SK-N-SH (cell line): ENCODE results near the gene ZNF23. TPM values are rescaled to one million over a fixed set of nuclear protein-coding genes. Genes with fewer than 3 reads are reported as not detected.

Source experiments
- CTCF ChIA-PET: fragments of 300-600, 350-600 bp; formaldehyde crosslinking; extraction: SDS; loops from one replicate; lab custom pipeline; 2021; lab: Yijun Ruan, JAX
- POLR2A ChIA-PET: fragments of 350-600 bp; sonication (Branson Sonifier 250); formaldehyde crosslinking; extraction: SDS; loops from one replicate; lab custom pipeline; 2020; ENCODE audit warnings: antibody characterized with exemption, inconsistent platforms; lab: Yijun Ruan, JAX
- DNase-seq: peaks from one replicate; pipeline ENCODE4 v3.0.0; 2012
- H2AFZ ChIP-seq: fragments of 200-600 bp; sonication (generic); 2 replicates; pipeline ENCODE4 v1.8.1; 2016; ENCODE audit warnings: antibody characterized with exemption, mild to moderate bottlenecking, low read depth
- H3F3A ChIP-seq: fragments of 200-600 bp; sonication (generic); replicated peaks from 2 replicates; pipeline ENCODE3; 2016; ENCODE audit warnings: antibody characterized with exemption, mild to moderate bottlenecking; ENCODE audit not compliant: insufficient read depth
- H3K27ac ChIP-seq, 2 experiments: fragments of 200-500 bp in 1 of 2; fragments of 200-600 bp in 1 of 2; sonication (Bioruptor generic) in 1 of 2; sonication (generic), shearing (Covaris generic) in 1 of 2; 2 replicates each; pipeline versions ENCODE4 v1.5.1 to v1.6.1; 2014 to 2016; ENCODE audit warnings: low read depth in 2 of 2, inconsistent platforms in 1 of 2, low read length in 1 of 2, mild to moderate bottlenecking in 1 of 2, mixed read lengths in 1 of 2
- H3K27me3 ChIP-seq: fragments of 200-600 bp; sonication (generic), shearing (Covaris generic); 2 replicates; pipeline ENCODE4 v1.6.1; 2016; ENCODE audit warnings: mixed run types; ENCODE audit not compliant: insufficient read depth
- H3K36me3 ChIP-seq, 2 experiments: fragments of 200-500 bp in 1 of 2; fragments of 200-600 bp in 1 of 2; sonication (Bioruptor generic) in 1 of 2; sonication (generic) in 1 of 2; replicated peaks in 1 of 2; 2 replicates each; pipeline versions ENCODE3 to v1.5.1; 2014 to 2016; ENCODE audit warnings: low read length in 1 of 2, mild to moderate bottlenecking in 1 of 2; ENCODE audit not compliant: insufficient read depth in 2 of 2, control insufficient read depth in 1 of 2
- H3K4me1 ChIP-seq, 2 experiments: fragments of 200-500 bp in 1 of 2; fragments of 200-600 bp in 1 of 2; sonication (Bioruptor generic) in 1 of 2; sonication (generic), shearing (Covaris generic) in 1 of 2; 2 replicates each; pipeline versions ENCODE4 v1.5.1 to v1.6.1; 2014 to 2016; ENCODE audit warnings: low read depth in 1 of 2, low read length in 1 of 2, mixed run types in 1 of 2; ENCODE audit not compliant: insufficient read depth in 2 of 2, control insufficient read depth in 1 of 2
- H3K4me2 ChIP-seq: fragments of 200-600 bp; sonication (generic), shearing (Covaris generic); 2 replicates; pipeline ENCODE4 v1.6.1; 2017; ENCODE audit warnings: mixed run types
- H3K4me3 ChIP-seq, 2 experiments: fragments of 200-500 bp in 1 of 2; fragments of 200-600 bp in 1 of 2; sonication (Bioruptor generic) in 1 of 2; sonication (generic), shearing (Covaris generic) in 1 of 2; 2 replicates each; pipeline versions ENCODE4 v1.5.1 to v1.8.1; 2014 to 2016; ENCODE audit warnings: low read depth in 2 of 2, inconsistent platforms in 1 of 2, low read length in 1 of 2, mild to moderate bottlenecking in 1 of 2, mixed read lengths in 1 of 2, moderate library complexity in 1 of 2
- H3K79me2 ChIP-seq: fragments of 200-600 bp; sonication (generic); 2 replicates; pipeline ENCODE4 v1.8.1; 2017; ENCODE audit warnings: mild to moderate bottlenecking; ENCODE audit not compliant: insufficient read depth
- H3K9ac ChIP-seq: fragments of 200-600 bp; sonication (generic); 2 replicates; pipeline ENCODE4 v1.6.1; 2017; ENCODE audit warnings: mixed run types
- H3K9me2 ChIP-seq: fragments of 200-600 bp; sonication (generic); 2 replicates; pipeline ENCODE4 v1.6.1; 2017; ENCODE audit warnings: mixed run types
- H3K9me3 ChIP-seq: fragments of 200-600 bp; sonication (generic); 2 replicates; pipeline ENCODE4 v1.6.1; 2017; ENCODE audit warnings: mixed run types, mild to moderate bottlenecking, moderate library complexity
- H4K20me1 ChIP-seq: fragments of 200-600 bp; sonication (generic); 2 replicates; pipeline ENCODE4 v1.6.1; 2017; ENCODE audit warnings: mild to moderate bottlenecking, mixed run types; ENCODE audit not compliant: insufficient read depth
- ELF1 ChIP-seq: IDR thresholded peaks from 2 replicates; pipeline ENCODE4 v1.4.0; 2012
- EZH2phosphoT487 ChIP-seq: fragments of 200-600 bp; sonication (generic); IDR thresholded peaks from 2 replicates; pipeline ENCODE4 v1.6.1; 2017; ENCODE audit warnings: low read depth, mixed run types, mild to moderate bottlenecking, antibody characterized with exemption, moderate library complexity, borderline replicate concordance
- FOSL2 ChIP-seq: IDR thresholded peaks from 2 replicates; pipeline ENCODE4 v1.4.0; 2012; ENCODE audit warnings: low read depth, mild to moderate bottlenecking, moderate library complexity, borderline replicate concordance
- FOXM1 ChIP-seq: IDR thresholded peaks from 2 replicates; pipeline ENCODE4 v1.4.0; 2012; ENCODE audit warnings: low read depth, mild to moderate bottlenecking
- GABPA ChIP-seq: IDR thresholded peaks from 2 replicates; pipeline ENCODE4 v1.4.0; 2012; ENCODE audit warnings: low read depth, mild to moderate bottlenecking
- GATA2 ChIP-seq: sonication (generic); formaldehyde crosslinking; IDR thresholded peaks from 2 replicates; pipeline ENCODE4 v1.5.0; 2020; ENCODE audit warnings: mild to moderate bottlenecking, missing genetic modification reagents
- JUND ChIP-seq: IDR thresholded peaks from 2 replicates; pipeline ENCODE4 v1.4.0; 2012
- MEF2A ChIP-seq: IDR thresholded peaks from 2 replicates; pipeline ENCODE4 v1.4.0; 2012; ENCODE audit warnings: low read depth, borderline replicate concordance
- NFIC ChIP-seq: IDR thresholded peaks from 2 replicates; pipeline ENCODE4 v1.4.0; 2012; ENCODE audit warnings: borderline replicate concordance
- RAD21 ChIP-seq: IDR thresholded peaks from 2 replicates; pipeline ENCODE4 v1.6.1; 2012; ENCODE audit warnings: mild to moderate bottlenecking, low read length
- RCOR1 ChIP-seq: fragments of 150-350 bp; IDR thresholded peaks from 2 replicates; pipeline ENCODE4 v1.6.1; 2017; ENCODE audit warnings: antibody characterized with exemption, low read length
- SIN3A ChIP-seq: IDR thresholded peaks from 2 replicates; pipeline ENCODE4 v1.6.1; 2012; ENCODE audit warnings: low read depth, mild to moderate bottlenecking, low read length, moderate library complexity, borderline replicate concordance
- SMC3 ChIP-seq: IDR thresholded peaks from 2 replicates; pipeline ENCODE4 v1.6.1; 2012; ENCODE audit warnings: low read depth, low read length, improper control_type of control experiment
- TEAD4 ChIP-seq: IDR thresholded peaks from 2 replicates; pipeline ENCODE4 v1.4.0; 2012; ENCODE audit warnings: mild to moderate bottlenecking, borderline replicate concordance; ENCODE audit not compliant: insufficient read depth
- ZBTB33 ChIP-seq: IDR thresholded peaks from 2 replicates; pipeline ENCODE4 v1.4.0; 2012; ENCODE audit warnings: low read depth, borderline replicate concordance
- WGBS: methylation state at CpG from one replicate; pipeline ENCODE4 v1.1.6; 2017; ENCODE audit warnings: low lambda C conversion rate; 5-methylcytosine and 5-hydroxymethylcytosine counted together
- polyA plus RNA-seq, 3 experiments: library from polyadenylated mRNA; depleted of rRNA; stranded (reverse); fragments of >200 nt; gene quantifications; 2 replicates each; pipeline ENCODE4 v1.2.3, GENCODE V29; 2012
- TF ChIP-seq, protein P1 (sequence below): IDR thresholded peaks from 2 replicates; pipeline ENCODE4 v1.4.0; 2012; ENCODE audit warnings: low read depth, borderline replicate concordance

The ZNF23 gene
- polyA plus RNA-seq, 1 of the 3 experiments (the other 2 are of a cell fraction) = 7.3 TPM

- WGBS = 46% methylated on average over 3 of the region's 3 CpGs
- no peak for TF ChIP-seq FOSL2
- TF ChIP-seq NFIC = no peak
- TF ChIP-seq FOXM1 = no peak
- no peak for TF ChIP-seq ZBTB33
- TF ChIP-seq ELF1 = no peak
- no peak for TF ChIP-seq JUND
- no peak for TF ChIP-seq MEF2A
- no peak for TF ChIP-seq EZH2phosphoT487
Measured at GRCh38 chr16:71493213-71493612, 31.2 kb upstream of the ZNF23 start.

DNA sequence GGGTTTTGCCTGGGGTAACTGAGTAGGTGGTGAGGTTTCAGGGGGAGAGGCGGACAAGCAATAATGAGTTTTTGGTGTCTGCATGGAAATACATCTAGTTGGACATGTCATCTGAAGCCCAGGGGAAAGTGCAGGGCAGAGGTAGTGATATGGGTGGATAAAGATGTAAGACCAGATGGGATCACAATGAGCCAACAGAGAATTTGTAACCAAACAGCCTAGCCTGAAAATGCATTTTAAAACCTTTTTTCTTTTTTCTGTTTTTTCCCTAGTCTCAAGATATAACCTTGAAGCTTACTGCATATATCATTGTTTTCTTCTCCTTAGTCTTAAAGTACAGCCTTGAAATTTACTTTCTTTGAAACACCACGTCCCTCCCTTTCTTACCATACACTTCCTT, 30.7 kb upstream of the ZNF23 start:
- DNase-seq = no peak
- TF ChIP-seq SMC3 (no peak), SIN3A (no peak), EZH2phosphoT487 (no peak), GABPA (no peak), RCOR1 (no peak), GATA2 (no peak), RAD21 (no peak), ELF1 (no peak), TEAD4 (no peak)
- TF ChIP-seq, protein P1, sequence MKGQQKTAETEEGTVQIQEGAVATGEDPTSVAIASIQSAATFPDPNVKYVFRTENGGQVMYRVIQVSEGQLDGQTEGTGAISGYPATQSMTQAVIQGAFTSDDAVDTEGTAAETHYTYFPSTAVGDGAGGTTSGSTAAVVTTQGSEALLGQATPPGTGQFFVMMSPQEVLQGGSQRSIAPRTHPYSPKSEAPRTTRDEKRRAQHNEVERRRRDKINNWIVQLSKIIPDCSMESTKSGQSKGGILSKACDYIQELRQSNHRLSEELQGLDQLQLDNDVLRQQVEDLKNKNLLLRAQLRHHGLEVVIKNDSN = no peak
- no peak overlapping the region for H3K4me2 ChIP-seq
- no peaks in the 10 kb centered on the region for H3F3A ChIP-seq
- ChIA-PET CTCF (interaction anchor here (5.9 kb wide), 1 partner anchor 81 kb away, joined by 45 read pairs; no protein-coding TSS in a partner anchor), POLR2A (no interaction called here)
- H3K27me3 ChIP-seq = no peaks in the 10 kb centered on the region
- no peak overlapping the region for H3K4me3 ChIP-seq
- H3K79me2 ChIP-seq = no peaks in the 10 kb centered on the region
- no peaks in the 10 kb centered on the region for H3K36me3 ChIP-seq
- H3K27ac ChIP-seq = no peak overlapping the region
- no peaks in the 10 kb centered on the region for H4K20me1 ChIP-seq
- no peaks in the 10 kb centered on the region for H3K9me2 ChIP-seq
- WGBS = 34% methylated on average over 2 of the region's 2 CpGs
- H3K9ac ChIP-seq = no peak overlapping the region
- no peak overlapping the region for H2AFZ ChIP-seq
- H3K4me1 ChIP-seq = no peaks in the 10 kb centered on the region
- no peaks in the 10 kb centered on the region for H3K9me3 ChIP-seq

More at GRCh38 chr16:71493213-71493612, 31.2 kb upstream of the ZNF23 start:
- no peaks in the 10 kb centered on the region for H3F3A ChIP-seq
- H3K4me1 ChIP-seq = no peaks in the 10 kb centered on the region
- no peaks in the 10 kb centered on the region for H3K9me3 ChIP-seq
- no peaks in the 10 kb centered on the region for H3K27me3 ChIP-seq
- no peak overlapping the region for H3K4me3 ChIP-seq
- CTCF ChIA-PET = interaction anchor here (0.8 to 5.9 kb wide), 3 partner anchors 8 to 82 kb away, joined by 3 to 45 read pairs (median 4); no protein-coding TSS in a partner anchor
- H3K27ac ChIP-seq = no peak overlapping the region
- H3K9ac ChIP-seq = no peak overlapping the region
- H3K36me3 ChIP-seq = no peaks in the 10 kb centered on the region
- H3K79me2 ChIP-seq = no peaks in the 10 kb centered on the region
- no peaks in the 10 kb centered on the region for H4K20me1 ChIP-seq
- POLR2A ChIA-PET = no interaction called here
- no peak overlapping the region for H2AFZ ChIP-seq
- no peak overlapping the region for H3K4me2 ChIP-seq
- DNase-seq = no peak
- H3K9me2 ChIP-seq = no peaks in the 10 kb centered on the region
